ENCODE measurements around the gene ENC1.
"Not testable (repeated sequence)": the region's sequence is repeated elsewhere in the genome, so short reads cannot be mapped to it uniquely, and the experiment has no call there.

The ENC1 gene, protein sequence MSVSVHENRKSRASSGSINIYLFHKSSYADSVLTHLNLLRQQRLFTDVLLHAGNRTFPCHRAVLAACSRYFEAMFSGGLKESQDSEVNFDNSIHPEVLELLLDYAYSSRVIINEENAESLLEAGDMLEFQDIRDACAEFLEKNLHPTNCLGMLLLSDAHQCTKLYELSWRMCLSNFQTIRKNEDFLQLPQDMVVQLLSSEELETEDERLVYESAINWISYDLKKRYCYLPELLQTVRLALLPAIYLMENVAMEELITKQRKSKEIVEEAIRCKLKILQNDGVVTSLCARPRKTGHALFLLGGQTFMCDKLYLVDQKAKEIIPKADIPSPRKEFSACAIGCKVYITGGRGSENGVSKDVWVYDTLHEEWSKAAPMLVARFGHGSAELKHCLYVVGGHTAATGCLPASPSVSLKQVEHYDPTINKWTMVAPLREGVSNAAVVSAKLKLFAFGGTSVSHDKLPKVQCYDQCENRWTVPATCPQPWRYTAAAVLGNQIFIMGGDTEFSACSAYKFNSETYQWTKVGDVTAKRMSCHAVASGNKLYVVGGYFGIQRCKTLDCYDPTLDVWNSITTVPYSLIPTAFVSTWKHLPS

GRCh38 chr5:74640450-74640953, at the start of gene ENC1:
Gene ENC1, minus strand, starts transcription at chr5:74640728. Its CDS starts 4,243 bp downstream, at chr5:74636485.
- DNase-seq (ENCODE audit: low read depth in 2 of 2), result peak; percentile 38 to 74

DNA sequence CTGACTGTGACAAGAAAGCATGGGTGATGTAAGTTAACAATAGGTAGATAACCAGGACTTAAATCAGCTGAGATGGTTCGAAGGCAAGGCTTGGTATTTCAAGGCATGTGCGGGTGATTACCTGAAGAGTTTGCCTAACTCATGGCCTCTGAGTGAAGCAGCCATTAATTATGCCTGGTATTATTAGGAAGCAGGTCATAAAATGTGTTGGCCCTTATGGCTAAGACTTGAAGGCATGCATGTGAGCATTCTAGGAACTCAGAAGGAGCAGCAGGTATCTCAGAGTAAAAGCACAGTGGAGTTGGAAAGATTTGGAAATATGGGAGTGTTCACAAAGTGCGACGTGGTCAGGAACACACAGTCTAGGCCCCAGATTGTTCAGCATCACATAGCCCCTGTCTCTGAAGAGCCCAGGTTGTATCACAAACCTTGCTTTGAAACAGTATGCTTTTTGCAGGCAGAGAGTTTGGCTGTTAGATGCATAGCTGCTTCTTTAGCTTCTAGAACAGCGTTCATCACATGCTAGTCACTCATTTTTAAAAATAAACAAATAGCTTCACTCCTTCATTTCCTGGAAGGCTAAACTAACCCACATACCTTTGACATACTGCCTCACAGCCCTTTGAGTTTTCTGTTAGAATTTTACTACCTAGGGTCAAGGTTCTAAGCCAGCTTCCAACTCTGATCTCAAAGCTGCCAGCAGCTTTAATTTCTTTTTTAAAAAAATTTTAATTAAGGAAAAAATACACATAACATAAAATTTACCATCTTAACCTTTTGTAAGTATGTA, 46.6 kb upstream of the ENC1 start:
- no peak for DNase-seq (ENCODE audit: low read depth in 2 of 2)

GRCh38 chr5:74685979-74686631, 45.6 kb upstream of the ENC1 start:
- no peak for DNase-seq (ENCODE audit: low read depth in 2 of 2)

DNA sequence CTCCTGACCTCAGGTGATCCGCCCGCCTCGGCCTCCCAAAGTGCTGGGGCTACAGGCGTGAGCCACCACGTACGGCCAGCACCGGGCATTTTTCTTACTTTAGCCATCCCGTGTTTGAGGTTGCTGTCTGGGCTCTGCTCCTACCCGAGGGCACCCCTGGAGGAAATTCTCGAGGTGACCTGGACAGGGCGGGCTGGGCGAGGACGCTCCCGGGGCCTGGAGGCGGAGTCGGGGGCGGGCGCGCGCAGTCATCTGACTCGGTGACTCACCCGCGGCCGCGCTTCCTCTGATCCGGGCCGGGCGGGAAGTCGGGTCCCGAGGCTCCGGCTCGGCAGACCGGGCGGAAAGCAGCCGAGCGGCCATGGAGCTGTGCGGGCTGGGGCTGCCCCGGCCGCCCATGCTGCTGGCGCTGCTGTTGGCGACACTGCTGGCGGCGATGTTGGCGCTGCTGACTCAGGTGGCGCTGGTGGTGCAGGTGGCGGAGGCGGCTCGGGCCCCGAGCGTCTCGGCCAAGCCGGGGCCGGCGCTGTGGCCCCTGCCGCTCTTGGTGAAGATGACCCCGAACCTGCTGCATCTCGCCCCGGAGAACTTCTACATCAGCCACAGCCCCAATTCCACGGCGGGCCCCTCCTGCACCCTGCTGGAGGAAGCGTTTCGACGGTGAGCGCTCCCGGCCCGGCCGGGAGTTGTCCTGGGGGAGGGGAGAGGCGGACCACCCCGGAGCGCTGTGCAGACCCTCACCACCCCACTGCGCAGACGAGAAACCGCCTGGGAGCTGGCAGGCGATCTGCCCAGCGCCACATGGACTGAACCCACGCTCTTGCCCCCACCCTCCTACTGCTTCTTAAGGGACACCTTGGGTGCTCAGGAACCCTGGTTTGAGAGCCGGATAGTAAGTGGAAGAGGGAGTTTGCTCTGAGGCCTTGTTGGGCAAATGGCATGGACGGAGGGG, 44.6 kb upstream of the ENC1 start, which contains the start of gene HEXB:
Gene HEXB (plus strand): TSS at position 334 of the 952 bp plus-strand sequence. CDS start 28 bp downstream, at position 362.
- peak; percentile 61 to 82 for DNase-seq (ENCODE audit: low read depth in 2 of 2)

DNA sequence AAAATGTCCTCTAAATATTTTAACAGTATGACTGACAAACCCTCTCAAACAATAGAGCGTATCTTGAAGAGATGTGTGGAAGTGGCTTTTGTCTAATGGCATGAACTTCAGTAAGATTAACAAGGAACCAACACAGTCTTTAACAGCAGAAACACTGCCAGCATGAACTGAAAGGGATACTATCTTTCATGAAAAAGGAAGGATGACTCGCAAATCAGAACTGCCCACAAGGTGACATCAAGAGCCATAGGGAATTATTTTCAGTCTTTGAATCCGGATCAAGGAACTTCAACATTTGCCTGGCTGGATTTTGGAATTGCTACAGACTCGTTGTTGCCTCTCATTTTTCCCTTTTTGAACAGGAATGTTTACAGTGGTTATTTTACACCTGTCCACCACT, 39.4 kb upstream of the ENC1 start:
- no peak for DNase-seq (ENCODE audit: low read depth in 2 of 2)

- DNase-seq (ENCODE audit: low read depth in 2 of 2), result not testable (repeated sequence)
Measured at GRCh38 chr5:74679300-74679699, 38.8 kb upstream of the ENC1 start.

DNA sequence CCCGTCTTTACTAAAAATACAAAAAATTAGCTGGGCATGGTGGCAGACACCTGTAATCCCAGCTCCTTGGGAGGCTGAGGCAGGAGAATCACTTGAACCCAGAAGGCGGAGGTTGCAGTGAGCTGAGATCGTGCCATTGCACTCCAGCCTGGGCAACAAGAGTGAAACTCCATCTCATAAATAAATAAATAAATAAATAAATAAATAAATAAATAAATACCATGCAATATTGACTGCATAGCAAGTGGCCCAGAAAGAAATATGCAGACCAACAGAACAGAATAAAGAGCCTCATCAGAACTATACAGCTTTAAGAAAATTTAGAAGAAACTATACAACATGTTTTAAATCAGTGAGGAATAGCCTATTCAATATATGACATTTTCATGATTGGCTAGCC, 37.6 kb upstream of the ENC1 start:
- not testable (repeated sequence) for DNase-seq (ENCODE audit: low read depth in 2 of 2)

- not testable (repeated sequence) for DNase-seq (ENCODE audit: low read depth in 2 of 2)
Measured at GRCh38 chr5:74676466-74676865, 35.9 kb upstream of the ENC1 start.

DNA sequence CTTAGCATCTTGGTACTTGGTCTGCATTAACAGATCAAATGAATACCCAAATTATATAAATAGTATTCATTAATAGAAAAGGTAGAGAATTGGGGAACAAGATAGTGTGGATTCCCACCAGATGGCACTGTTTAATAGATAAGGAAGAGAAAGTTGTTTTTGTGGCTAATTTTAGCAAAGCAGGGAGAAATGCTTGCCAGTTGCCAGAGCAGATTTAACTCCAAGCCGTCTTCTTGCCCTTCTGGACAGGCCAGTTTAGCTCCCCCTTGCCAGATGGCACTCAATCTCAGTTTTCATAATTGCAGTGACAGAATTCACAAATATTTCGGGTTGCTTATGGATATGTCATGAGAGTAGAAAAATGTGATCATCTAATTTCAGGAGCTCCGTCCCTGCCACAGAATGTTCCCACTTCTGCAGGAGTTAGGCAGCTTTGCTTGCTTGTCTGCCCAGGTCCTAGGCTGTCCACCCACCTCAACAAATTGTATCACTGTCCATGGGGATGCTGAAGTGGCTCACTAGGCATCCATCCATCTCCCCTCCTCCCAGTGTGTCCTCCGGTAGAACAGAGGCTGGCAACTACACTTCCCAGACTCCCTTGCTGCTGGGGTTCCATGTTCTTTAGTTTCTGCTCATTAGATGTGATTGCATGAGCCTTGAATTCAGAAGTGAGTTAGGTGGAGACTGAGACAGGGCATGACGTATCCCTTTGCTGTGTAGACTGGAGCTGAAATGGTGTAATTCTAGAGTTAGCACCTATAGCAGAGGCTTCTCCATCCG, 32.7 kb upstream of the ENC1 start:
- DNase-seq (ENCODE audit: low read depth in 2 of 2), result no peak

- no peak for DNase-seq (ENCODE audit: low read depth in 2 of 2)
Measured at GRCh38 chr5:74672215-74672877, 31.8 kb upstream of the ENC1 start.

GRCh38 chr5:74670396-74671038, 30.0 kb upstream of the ENC1 start:
- no peak for DNase-seq (ENCODE audit: low read depth in 2 of 2)

DNA sequence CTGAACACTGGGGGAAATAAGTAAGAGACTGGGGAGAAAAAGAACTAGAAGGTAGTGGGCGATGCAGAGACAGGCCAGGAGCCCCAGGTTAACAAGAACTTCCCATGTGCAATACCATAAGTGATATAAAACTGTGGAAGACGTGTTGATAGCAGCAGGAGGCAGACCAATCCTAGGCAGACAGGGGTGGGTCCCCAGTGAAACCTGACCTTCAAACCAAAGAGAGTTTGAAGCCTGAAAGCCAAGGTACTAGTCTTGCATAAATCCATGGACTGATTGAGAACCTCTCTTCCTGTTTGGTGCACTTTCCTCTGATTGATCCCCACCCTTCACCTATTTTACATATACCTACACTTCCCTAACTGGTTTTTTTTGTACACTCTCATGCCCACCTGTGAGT, 29.3 kb upstream of the ENC1 start:
- DNase-seq (ENCODE audit: low read depth in 2 of 2), result no peak

DNA sequence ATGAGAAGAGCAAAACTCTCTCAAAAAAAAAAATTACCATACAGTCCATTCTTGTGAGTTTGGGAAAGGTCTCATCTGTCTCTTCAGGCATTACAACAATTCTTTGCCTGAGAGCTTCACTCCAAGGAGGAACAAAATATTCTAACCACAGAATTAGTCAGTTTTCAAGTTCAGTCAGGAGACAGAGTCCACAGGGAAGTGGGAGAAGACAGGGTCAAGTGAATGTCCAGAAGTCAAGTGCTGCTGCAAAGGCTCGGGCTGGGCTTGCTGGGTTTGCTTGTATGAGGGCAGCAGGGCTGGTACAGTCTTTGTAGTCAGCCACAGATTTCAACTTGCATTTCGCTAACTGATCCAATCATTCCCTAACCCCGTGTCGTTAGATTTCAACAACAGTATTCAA, 26.9 kb upstream of the ENC1 start:
- no peak for DNase-seq (ENCODE audit: low read depth in 2 of 2)

DNA sequence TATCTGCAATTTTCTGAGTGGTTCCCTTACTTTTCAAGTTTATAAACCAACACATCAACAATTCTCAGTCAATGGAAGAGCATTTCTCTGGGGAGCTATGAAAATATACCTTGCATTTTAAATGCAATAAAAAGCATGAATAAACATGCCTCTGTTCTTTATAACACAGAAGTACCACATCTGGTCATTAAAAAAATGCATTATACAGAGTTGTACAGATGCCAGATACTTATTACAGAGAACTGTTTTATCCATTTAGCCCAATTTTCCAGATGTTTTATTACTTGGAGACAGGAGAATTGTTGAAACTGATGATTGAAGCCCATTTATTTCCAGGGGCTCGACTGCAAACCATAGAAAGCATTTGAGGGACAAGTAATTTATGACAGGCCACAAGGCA, 25.3 kb upstream of the ENC1 start:
- no peak for DNase-seq (ENCODE audit: low read depth in 2 of 2)

DNA sequence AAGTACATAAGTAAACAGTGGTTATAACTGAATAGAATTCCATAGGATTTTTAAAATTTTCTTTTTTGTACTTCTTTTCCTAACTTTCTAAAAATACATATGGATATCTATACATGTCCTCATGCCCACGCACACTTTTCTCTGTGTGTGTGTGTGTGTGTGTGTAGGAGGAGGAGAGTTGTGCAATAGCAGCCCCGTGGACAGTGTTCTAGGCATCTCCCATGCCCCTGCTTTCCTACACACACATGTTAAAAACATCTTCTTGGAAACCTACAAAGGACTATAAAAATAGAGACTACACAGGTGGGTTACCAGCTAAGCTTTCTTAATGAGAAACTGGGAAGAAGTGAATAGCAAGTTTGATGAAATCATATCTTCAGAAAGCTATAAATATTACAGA, 24.7 kb upstream of the ENC1 start:
- no peak for DNase-seq (ENCODE audit: low read depth in 2 of 2)

DNA sequence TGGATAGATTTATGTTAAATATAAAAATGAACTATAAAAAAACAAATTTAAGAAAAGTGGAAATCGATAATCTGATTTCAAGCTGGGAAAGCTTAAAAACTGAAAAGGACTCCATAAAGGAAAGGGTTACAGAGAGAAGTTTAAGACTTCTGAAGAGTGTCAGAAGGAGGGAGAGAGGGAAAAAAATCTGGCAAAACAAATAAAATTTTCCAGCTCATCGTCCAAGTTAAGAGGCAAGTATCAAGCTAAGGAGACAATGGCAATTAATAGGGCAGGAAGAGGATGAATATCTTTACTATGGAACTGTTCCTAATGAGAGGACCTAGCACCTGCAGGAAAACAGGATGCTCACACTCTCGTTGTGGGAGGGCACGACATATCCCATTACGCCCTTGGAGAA, 24.0 kb upstream of the ENC1 start:
- DNase-seq (ENCODE audit: low read depth in 2 of 2), result no peak

- DNase-seq (ENCODE audit: low read depth in 2 of 2), result no peak
Measured at GRCh38 chr5:74660873-74661272, 20.3 kb upstream of the ENC1 start.

DNA sequence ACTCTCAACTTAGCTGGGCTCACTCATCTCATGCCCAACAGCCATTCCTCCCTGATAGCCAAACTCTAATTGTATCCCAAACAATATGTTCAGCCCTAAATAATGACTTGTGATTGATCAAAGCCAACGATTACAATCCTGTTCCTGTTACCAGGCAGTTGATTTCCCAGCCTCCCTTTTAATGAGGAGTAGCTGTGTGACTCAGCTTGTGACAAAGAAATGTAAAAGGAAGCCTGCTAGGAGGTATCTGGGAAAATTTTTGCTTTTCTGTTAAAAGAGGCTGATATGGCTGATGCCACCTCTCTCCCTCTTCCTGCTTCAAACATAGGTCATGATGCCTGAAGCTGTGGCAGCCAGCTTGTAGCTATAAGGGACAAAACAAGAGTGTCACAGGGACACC, 19.6 kb upstream of the ENC1 start:
- DNase-seq (ENCODE audit: low read depth in 2 of 2), result no peak

DNA sequence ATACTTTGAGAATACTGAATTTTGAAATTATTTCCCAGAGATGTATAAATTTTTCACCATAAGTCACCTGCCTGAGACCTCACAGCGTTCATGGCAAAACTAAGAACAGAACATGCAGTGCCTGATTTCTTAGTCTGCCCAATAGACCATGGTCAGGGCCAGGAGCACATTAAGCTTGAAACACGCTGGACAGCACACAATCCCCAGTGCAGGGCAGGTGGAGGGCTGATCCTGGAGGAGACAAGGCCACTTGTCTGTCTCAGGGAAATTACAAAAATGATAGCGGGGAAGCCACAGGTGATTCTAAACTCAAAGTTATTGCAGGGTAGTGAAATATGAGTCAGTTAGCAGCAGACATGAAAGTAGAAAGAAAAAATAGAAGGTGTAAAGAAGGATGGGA, 18.6 kb upstream of the ENC1 start:
- DNase-seq (ENCODE audit: low read depth in 2 of 2), result no peak

All from stimulated activated CD8-positive, alpha-beta memory T cell treated with anti-CD3 and anti-CD28 coated beads, Interleukin-7, amount 100 ng/mL, for 4 hours (primary cell).